Left lung (tissue), 10 donors: Measurements from ENCODE around the gene DISP2. TPM values are rescaled to one million over a fixed set of nuclear protein-coding genes. Genes with fewer than 3 reads are reported as not detected.

Experiments
- ATAC-seq: fragments of 200-7000 bp; cut with Tn5 transposase; one replicate; pipeline ENCODE4 v1.9.1; 2020; ENCODE audit warnings: moderate library complexity
- DNase-seq, 4 donors: peaks; one replicate each; pipeline ENCODE4 v3.0.0-alpha.2; 2013 to 2020
- H3K27ac ChIP-seq, 2 donors: fragments of 200-600 bp; sonication (generic) in 1 of 2; one replicate each; pipeline versions ENCODE4 v1.5.0 to v1.8.0; 2020 to 2021
- H3K27me3 ChIP-seq, 2 donors: fragments of 200-600 bp; sonication (generic) in 1 of 2; one replicate each; pipeline versions ENCODE4 v1.5.0 to v1.8.0; 2020 to 2021
- H3K36me3 ChIP-seq, 2 donors: fragments of 200-600 bp; sonication (generic) in 1 of 2; one replicate each; pipeline versions ENCODE4 v1.5.0 to v1.8.0; 2020 to 2021
- H3K4me1 ChIP-seq, 2 donors: fragments of 200-600 bp; one replicate each; pipeline ENCODE4 v1.8.0; 2021
- H3K4me3 ChIP-seq, 2 donors: fragments of 200-600 bp; sonication (generic) in 1 of 2; one replicate each; pipeline versions ENCODE4 v1.5.0 to v1.8.0; 2020 to 2021; ENCODE audit warnings: mild to moderate bottlenecking in 1 of 2
- H3K9me3 ChIP-seq, 2 donors: fragments of 200-600 bp; sonication (generic) in 1 of 2; one replicate each; pipeline versions ENCODE4 v1.5.0 to v1.8.0; 2020 to 2021
- CTCF ChIP-seq, 2 donors: fragments of 200-600 bp; sonication (generic) in 1 of 2; IDR thresholded peaks; one replicate each; pipeline versions ENCODE4 v1.5.0 to v1.8.0; 2021; ENCODE audit warnings: antibody characterized with exemption in 2 of 2
- intact Hi-C, 2 donors: fragments of 100-400 bp; cut with DNase I; formaldehyde crosslinking; loops; one replicate each; pipeline versions ENCODE4 v1.11.2 to v1.14.2; 2022
- polyA plus RNA-seq, 6 donors: library from polyadenylated mRNA; unstranded; fragments of 120-200 nt; gene quantifications; one replicate each; pipeline ENCODE4 v1.2.1, GENCODE V29; 2013; ENCODE audit not compliant: insufficient read length in 6 of 6
- total RNA-seq, 2 donors: library from RNA; stranded (reverse); fragmentation: NEBNext Ultra II Directional; extraction: Animal tissue kit (Norgen Biotek cat#: 25700); gene quantifications; one replicate each; pipeline ENCODE4 v1.2.1, GENCODE V29; 2021
- donor health status: DM: no; HTN: yes; CAD: no.
- donor health status: DM: no; HTN: no; CAD: no.

DISP2 gene
- total and polyA plus RNA-seq, 8 donors: 0.61 to 3.1 (median 1.6) TPM

- Histone ChIP-seq H3K36me3 (no peaks in the 10 kb centered on the region), H3K27ac (no peak overlapping the region), H3K4me3 (no peak overlapping the region), H3K4me1 (peaks cover 0 to 27% of the 10 kb centered on the region in 2 donors), H3K9me3 (no peaks in the 10 kb centered on the region), H3K27me3 (no peaks in the 10 kb centered on the region)
- DNase-seq (no peak), ATAC-seq (no peak)
- TF ChIP-seq CTCF (IDR thresholded peaks at IDR 0.05): no peak
- intact Hi-C loops: no loop called here
Observed at GRCh38 chr15:40377606-40378005, 19.6 kb downstream of the DISP2 start.

GRCh38 chr15:40379374-40379773 is 21.4 kb downstream of the DISP2 start:
- H3K27ac ChIP-seq: no peak overlapping the region
- H3K4me3 ChIP-seq: no peak overlapping the region
- intact Hi-C loops: no loop called here
- H3K4me1 ChIP-seq: peaks cover 6 to 38% of the 10 kb centered on the region in 2 donors
- H3K9me3 ChIP-seq: no peaks in the 10 kb centered on the region
- no peak for DNase-seq
- no peaks in the 10 kb centered on the region for H3K27me3 ChIP-seq
- TF ChIP-seq CTCF (IDR thresholded peaks at IDR 0.05): no peak
- no peak for ATAC-seq
- no peaks in the 10 kb centered on the region for H3K36me3 ChIP-seq

GRCh38 chr15:40379853-40380252 is 21.8 kb downstream of the DISP2 start:
- intact Hi-C loops: no loop called here
- DNase-seq (peak in 1 of 4 donors; percentile 89), ATAC-seq (peak; percentile 75)
- Histone ChIP-seq H3K36me3 (no peaks in the 10 kb centered on the region), H3K27me3 (no peaks in the 10 kb centered on the region), H3K4me3 (no peak overlapping the region), H3K27ac (peak overlapping the region; percentile 21 to 63), H3K4me1 (peaks cover 6 to 43% of the 10 kb centered on the region in 2 donors), H3K9me3 (no peaks in the 10 kb centered on the region)
- no peak for TF ChIP-seq CTCF (IDR thresholded peaks at IDR 0.05)

GRCh38 chr15:40380636-40381035 is 22.6 kb downstream of the DISP2 start:
- ATAC-seq (no peak), DNase-seq (no peak)
- Histone ChIP-seq H3K9me3 (no peaks in the 10 kb centered on the region), H3K36me3 (no peaks in the 10 kb centered on the region), H3K4me1 (peaks cover 6 to 47% of the 10 kb centered on the region in 2 donors), H3K4me3 (no peak overlapping the region), H3K27ac (peak overlapping the region; percentile 21 to 63), H3K27me3 (no peaks in the 10 kb centered on the region)
- TF ChIP-seq CTCF (IDR thresholded peaks at IDR 0.05): no peak
- intact Hi-C loops: no loop called here

- Histone ChIP-seq H3K4me1 (peaks cover 6 to 47% of the 10 kb centered on the region in 2 donors), H3K36me3 (peaks cover 0 to 9% of the 10 kb centered on the region in 2 donors), H3K9me3 (no peaks in the 10 kb centered on the region), H3K4me3 (no peak overlapping the region), H3K27me3 (no peaks in the 10 kb centered on the region), H3K27ac (peak overlapping the region in 1 of 2 donors; percentile 57)
- DNase-seq: no peak
- intact Hi-C loops: no loop called here
- no peak for ATAC-seq
- no peak for TF ChIP-seq CTCF (IDR thresholded peaks at IDR 0.05)
Observed at GRCh38 chr15:40381818-40382529, 24.0 kb downstream of the DISP2 start.
